GM18951 (cell line): Measurements from ENCODE around the gene CNOT3.
A peak's percentile ranks its signal among the peaks of the same experiment; 100 is the strongest.

Experiments
- POLR2A ChIP-seq: IDR thresholded peaks from 4 replicates; pipeline ENCODE4 v1.6.1; 2011; ENCODE audit warnings: mild to moderate bottlenecking; ENCODE audit not compliant: insufficient read length, insufficient read depth; ENCODE audit errors: extremely low read depth
- in situ Hi-C: fragments of 300-500 bp; cut with MboI; formaldehyde crosslinking; loops from one replicate; pipeline ENCODE4 v1.12.0; 2022; ENCODE audit warnings: low sequenced_read_pairs, mixed read lengths, inconsistent platforms; ENCODE audit not compliant: unreplicated experiment

Gene CNOT3

GRCh38 chr19:54159352-54160181, 22.0 kb downstream of the CNOT3 start, which contains the start of gene LENG1:
LENG1 (minus strand) TSS chr19:54159721; CDS start chr19:54159695, 26 bp downstream.
- peak; percentile 86 for TF ChIP-seq POLR2A
- in situ Hi-C loops = no loop called here

- in situ Hi-C loops = no loop called here
- TF ChIP-seq POLR2A = no peak
Measured at GRCh38 chr19:54160182-54160811, 22.7 kb downstream of the CNOT3 start.

GRCh38 chr19:54160854-54161253, 23.3 kb downstream of the CNOT3 start:
- in situ Hi-C loops = no loop called here
- no peak for TF ChIP-seq POLR2A

- TF ChIP-seq POLR2A = no peak
- in situ Hi-C loops = no loop called here
Measured at GRCh38 chr19:54162241-54162805, 24.8 kb downstream of the CNOT3 start.

- in situ Hi-C loops = no loop called here
- TF ChIP-seq POLR2A = no peak
Measured at GRCh38 chr19:54162884-54163283, 25.3 kb downstream of the CNOT3 start.

- no peak for TF ChIP-seq POLR2A
- in situ Hi-C loops = no loop called here
Measured at GRCh38 chr19:54164369-54165068, 27.0 kb downstream of the CNOT3 start.

GRCh38 chr19:54165222-54165621, 27.7 kb downstream of the CNOT3 start:
- in situ Hi-C loops = no loop called here
- no peak for TF ChIP-seq POLR2A

GRCh38 chr19:54168174-54168917, 30.8 kb downstream of the CNOT3 start:
- in situ Hi-C loops = no loop called here
- no peak for TF ChIP-seq POLR2A

- in situ Hi-C loops = no loop called here
- TF ChIP-seq POLR2A = no peak
Measured at GRCh38 chr19:54169149-54169740, 31.7 kb downstream of the CNOT3 start.

GRCh38 chr19:54171736-54172431, 34.3 kb downstream of the CNOT3 start:
- in situ Hi-C loops = loop anchor here (10.0 kb wide), 1 partner anchor 63 kb away; no protein-coding TSS in a partner anchor

- no peak for TF ChIP-seq POLR2A
- in situ Hi-C loops = loop anchor here (10.0 kb wide), 1 partner anchor 62 kb away; no protein-coding TSS in a partner anchor
Measured at GRCh38 chr19:54172471-54173358, 35.2 kb downstream of the CNOT3 start, which contains the start of gene TMC4. TMC4 (minus strand) TSS chr19:54173160; CDS start chr19:54173117, 43 bp downstream.

- in situ Hi-C loops = loop anchor here (10.0 kb wide), 1 partner anchor 61 kb away; no protein-coding TSS in a partner anchor
Measured at GRCh38 chr19:54173359-54173699, 35.8 kb downstream of the CNOT3 start.

More at GRCh38 chr19:54173359-54173699, 35.8 kb downstream of the CNOT3 start:
- no peak for TF ChIP-seq POLR2A
